GM19372 (cell line): ENCODE results near the gene GRIK5.
A peak's percentile ranks its signal among the peaks of the same experiment; 100 is the strongest.

ENCODE experiments used
- ATAC-seq: cut with Tn5 transposase; IDR thresholded peaks from one replicate; pipeline ENCODE4 v1.9.1; 2021; ENCODE audit warnings: mild to moderate bottlenecking, low read depth, moderate library complexity; ENCODE audit not compliant: unreplicated experiment

The GRIK5 gene

DNA sequence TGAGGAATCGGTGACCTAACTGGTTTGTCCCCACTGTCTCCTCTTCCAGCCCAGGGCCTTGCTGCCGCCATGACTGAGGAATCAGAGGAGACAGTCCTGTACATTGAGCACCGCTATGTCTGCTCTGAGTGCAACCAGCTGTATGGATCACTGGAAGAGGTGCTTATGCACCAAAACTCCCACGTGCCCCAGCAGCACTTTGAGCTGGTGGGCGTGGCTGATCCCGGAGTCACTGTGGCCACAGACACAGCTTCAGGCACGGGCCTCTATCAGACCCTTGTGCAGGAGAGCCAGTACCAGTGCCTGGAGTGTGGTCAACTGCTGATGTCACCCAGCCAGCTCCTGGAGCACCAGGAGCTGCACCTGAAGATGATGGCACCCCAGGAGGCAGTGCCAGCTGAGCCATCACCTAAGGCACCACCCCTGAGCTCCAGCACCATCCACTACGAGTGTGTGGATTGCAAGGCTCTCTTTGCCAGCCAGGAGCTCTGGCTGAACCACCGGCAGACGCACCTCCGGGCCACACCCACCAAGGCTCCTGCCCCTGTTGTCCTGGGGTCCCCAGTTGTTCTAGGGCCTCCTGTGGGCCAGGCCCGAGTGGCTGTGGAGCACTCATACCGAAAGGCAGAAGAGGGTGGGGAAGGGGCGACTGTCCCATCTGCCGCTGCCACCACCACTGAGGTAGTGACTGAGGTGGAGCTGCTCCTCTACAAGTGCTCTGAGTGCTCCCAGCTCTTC is 8.7 kb upstream of the GRIK5 start:
- no peak for ATAC-seq

DNA sequence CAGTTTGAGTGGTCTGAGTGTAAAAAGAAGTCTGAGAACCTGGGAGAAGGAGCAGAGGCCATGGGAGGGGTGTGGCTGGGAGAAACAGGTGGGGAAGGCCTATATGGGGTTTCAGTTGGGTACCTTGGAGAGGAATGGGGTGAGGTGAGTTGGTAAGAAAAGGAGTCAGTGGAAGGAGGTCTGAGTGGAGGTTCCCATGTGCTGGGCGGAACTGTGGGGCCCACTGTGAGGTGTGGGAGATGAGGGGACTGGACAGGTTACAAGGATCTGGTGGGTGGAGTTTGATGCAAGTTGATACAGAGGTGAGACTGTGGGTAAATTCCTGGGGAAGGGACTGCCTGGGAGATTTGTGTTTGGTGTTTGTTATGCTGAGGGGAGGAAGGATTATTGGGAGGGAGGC is 8.1 kb upstream of the GRIK5 start:
- no peak for ATAC-seq

DNA sequence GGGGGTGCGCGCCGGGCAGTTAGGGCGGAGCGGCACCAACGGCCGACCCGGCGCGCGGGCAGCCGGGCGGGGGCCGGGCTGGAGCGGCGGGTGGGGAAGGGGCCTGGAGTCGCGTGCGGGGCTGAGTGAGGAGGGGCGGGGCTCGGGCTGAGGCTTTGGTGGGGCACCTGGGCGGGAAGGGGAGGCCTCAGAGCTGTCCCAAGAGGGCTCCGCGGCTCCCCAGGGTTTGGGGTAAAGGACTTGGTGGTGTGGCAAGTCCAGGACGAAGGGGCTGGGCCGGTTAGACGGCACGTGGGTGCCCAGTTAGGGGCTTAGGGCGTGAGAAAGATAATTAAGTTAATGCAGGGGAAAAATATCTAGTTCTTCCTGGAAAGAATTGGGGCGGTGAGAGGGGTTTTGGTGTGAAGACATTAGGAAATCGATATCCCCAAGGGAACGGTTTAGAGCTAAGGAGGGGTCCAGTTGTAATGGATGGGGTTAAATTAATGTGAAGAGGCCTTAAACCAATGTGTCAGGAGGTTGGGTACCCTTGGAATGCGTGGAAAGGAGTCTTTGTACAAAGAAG is 6.5 kb upstream of the GRIK5 start:
- ATAC-seq, result peak; percentile 18

DNA sequence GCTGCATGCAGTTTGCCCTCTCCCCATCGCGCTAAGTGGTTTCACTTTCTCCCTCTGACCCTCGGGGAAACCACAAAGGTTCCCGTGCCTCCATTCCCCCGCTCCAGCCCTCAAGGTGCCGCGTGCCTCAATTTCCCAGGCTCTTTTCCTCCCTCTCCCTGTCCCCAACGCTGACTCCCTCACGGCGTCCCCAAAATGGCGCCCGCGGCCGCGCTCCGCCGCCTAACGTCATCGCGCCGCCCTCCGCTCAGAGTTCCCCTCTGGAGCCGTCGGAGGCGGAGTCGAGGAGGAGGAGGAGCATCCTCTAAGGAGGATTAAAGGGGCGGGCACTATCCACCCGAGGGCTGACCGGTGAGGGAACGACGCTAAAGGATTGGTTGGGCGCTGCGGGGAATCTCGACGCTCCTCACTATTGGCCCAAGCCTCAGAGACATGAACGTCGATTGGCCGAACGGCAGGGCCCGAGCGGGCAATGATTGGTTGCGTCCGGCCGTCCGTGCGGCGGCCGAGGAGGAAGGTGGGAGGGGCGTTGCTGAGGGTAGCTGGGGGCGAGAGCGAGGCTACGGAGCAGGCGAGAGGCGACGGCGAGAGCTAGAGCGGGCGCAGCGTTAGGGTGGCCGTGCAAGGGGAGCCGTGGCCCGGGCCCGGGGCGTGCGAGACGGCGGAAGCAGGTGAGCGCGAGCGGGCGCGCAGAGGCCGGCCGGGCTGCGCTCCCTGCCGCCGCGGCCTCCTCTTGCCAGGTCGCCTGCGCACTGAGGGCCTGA is 5.8 kb upstream of the GRIK5 start, which contains the start of gene ZNF574:
Gene ZNF574 (plus strand): TSS at position 551 of the 764 bp plus-strand sequence. CDS start 2,441 bp downstream, outside the sequence.
- ATAC-seq, result peak; percentile 93

DNA sequence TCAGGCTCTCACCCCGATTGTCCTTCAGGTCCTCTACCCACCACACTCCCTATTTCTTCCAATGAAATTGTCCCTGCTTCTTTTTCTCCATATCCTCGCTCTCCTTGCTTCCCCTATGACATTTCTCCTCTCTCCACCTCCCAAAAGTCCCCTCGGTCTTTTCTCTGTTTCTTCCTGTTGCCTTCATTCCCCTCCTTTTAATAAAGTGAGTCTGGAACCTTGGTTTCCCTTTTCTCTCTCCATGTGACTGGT is 5.3 kb upstream of the GRIK5 start:
- no peak for ATAC-seq

DNA sequence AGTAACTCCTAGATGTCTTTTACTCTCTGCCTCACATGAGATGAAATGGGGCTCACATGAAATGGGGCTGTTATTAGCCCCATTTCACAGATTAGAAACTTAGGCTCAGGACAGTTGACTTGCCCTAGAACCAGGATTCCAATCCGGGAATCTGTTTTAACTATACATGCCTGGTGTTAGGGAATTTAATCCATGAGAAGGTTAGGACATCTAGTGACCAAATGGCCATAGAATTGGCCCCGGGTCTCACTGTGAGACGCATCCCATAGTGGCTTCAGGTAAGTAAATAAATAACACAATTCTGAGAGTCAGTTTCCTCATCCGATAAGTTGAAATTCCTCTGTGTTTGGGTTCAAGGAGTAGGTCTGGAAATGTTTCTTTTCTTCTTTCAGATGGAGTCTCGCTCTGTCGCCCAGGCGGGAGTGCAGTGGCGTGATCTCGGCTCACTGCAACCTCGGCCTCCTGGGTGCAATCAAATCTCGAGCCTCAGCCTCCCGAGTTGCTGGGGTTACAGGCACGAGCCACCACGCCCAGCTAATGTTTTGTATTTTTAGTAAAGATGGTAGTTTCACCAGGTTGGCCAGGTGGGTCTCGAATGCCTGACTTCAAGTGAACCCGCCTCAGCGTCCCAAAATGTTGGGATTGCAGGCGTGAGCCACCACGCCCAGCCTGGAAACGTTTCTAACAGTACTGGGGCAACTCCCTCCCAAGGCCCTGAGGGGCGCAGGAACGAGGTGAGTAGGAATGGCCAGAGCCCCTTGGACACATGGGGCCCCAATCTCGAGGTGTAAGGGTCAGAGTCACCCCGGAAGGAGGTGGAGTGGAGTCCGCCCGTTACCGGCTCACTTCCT is 4.7 kb upstream of the GRIK5 start:
- no peak for ATAC-seq

DNA sequence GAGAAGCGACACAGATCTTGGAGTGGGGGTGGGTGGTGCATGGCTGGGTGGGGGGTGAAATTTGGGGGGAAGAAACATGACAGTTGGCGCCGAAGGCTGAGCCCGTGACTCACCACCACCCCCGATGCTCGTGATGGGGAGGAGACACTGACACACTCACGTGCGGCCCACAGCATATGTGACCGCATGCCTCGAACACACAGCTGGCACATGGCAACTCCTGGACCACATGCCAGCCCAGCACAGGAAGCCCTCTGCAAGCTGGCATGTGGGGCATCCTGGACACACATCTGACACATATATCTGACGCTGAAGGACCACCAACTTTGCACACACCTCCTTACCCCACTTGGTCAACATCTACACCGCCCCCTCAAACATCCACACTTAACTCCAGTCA is 1.2 kb upstream of the GRIK5 start:
- ATAC-seq, result no peak

DNA sequence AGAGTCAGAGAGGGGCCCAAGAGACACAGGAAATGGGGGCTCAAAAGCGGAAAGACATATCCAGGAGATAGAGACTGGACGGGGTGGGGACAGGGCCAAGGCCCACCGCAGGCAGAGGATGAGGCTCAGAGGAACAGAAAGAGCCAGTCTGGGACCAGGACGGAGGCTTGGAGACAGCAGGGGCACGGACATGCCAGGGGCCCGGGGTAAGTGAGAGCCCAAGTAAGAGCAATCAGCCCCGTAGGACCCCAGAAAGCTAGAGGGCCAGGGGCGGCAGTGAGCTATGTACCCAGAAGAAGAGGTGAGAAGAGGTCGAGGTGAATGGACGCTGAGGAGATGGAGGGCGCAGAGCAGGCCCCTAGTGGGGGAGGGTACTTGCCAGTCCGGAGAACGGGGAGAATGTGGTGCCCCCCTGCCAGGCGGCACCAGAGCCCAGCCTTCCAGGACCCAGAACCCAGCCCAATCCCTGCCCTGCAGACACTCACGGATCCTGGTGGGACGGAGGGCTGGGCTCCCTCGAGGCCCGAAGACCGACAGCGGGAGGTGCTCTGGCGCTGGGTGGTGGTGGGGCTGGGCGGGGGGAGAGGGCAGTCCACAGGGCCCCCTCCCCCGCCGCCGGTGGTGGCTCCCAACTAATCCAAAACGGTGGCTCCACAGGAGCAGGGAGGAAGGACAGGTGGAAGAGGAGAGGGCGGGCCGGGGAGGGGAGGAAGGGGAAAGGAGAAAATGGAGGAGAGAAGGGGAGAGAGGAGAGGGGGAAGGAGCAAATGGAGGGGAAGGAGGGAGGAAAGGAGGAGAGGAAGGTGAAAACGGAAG is 1.0 kb downstream of the GRIK5 start:
- ATAC-seq, result no peak

DNA sequence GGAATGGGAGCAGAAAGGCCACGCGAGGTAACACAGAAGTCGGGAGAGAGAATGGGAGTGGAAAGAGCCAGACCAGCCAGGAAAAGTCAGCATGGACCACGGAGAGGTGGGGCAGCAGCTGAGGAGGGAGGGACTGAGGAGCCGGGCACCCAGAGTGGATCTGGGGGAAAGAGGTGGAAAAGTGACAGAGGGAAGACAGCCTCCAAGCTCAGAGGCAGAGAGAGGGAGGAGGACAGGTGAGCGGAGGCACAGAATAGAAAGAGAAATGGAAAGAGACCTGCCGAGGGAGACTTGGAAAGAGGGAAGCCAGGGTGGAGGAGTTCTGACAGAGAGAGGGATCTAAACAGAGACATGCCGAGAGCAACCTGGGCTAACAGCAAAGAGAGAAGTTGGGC is 1.6 kb downstream of the GRIK5 start:
- no peak for ATAC-seq

DNA sequence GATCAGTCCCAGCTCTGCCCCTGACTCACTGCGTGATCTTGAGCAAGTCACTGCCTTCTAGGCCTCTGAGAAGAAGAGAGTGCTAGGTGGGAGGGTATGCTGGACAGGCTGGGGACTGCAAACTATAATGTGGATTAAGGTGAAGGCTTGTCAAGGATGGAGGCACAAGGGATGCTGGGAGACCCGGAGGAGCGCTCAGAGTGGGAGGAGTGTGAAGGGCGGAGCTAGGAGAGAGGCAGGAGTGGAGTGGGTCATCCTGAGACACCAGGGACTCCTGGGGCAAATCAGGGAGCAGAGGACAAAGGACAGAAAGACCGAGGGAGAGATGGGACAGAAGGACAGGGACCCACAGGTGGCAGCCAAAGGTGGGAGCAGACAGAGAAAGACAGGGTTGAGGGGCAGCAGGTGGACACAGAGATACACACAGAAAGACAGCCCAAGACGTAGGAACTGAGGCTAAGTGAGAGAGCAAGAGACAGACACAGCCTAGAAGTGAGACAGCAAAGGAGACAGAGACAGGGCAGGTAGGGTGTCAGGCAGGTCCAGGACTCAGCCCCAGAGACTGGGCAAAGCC is 2.6 kb downstream of the GRIK5 start:
- no peak for ATAC-seq

DNA sequence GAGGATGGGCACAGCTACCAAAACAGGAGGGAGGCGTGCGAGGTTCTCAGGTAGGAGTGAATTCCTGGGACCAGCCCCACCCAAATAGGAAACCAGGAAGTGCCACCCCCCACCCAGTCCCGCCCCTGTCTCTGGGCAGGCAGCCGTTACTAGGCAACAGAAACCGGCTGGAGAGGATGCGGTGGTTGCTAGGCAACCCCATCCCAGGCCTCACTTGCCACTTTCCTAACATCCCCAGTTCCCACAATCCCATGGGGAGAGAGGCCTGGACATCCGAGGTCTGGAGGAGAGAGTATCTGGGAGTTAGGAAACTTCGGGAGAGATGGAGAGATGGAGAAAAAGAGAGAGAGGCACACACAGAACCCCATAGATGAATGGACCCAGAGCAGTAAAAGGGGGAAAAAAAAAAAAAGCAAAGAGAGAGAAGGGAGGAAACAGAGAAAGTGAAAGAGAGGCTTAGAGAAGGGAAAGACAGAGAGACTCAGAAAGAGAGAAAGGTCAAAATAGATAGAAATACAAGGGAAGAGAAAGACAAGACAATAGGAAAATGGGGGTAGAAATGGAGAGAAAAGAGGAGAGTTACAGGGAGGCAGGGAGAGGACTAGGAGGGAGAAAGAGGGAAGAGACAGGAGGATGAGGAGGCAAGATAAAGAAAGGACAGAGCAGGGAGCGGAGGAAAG is 3.8 kb downstream of the GRIK5 start:
- ATAC-seq, result no peak

DNA sequence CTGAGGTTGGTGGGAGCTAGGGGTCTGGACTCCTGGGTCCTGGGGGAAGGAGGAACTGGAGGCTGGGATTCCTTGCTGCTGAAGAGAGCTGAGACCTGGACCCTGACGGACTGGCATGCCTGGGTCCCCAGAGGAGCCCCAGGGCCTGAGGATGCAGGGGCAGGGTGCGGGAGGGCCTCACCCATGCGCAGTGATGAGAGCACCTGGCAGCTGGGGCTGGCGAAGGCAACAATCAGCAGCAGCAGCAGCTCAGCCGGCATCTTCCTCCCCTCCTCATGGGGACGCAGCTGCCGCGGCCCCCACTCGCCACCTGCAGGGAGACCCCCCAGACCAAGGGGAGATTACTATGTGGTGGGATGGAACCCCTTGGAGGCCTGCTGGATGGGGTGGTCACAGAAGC is 4.5 kb downstream of the GRIK5 start:
- no peak for ATAC-seq

DNA sequence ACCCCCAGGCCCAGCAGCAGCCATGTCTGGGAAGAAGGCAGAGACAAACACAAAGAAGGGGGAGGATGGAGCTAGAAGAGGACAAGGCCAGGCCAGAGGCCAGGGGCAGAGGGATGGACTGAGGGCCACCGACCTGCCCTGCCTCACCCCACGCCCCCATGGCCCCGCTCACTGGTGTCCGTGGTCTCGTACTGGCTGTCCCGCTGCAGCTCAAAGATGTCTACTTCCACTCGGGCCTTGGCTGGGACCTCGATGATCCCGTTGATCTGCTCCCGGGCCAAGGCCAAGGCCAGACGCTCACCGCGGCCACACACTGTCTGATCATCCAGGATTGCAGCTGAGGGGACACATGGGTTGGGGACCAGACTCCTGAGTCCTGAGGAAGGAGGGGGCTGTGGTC is 5.0 kb downstream of the GRIK5 start:
- no peak for ATAC-seq

DNA sequence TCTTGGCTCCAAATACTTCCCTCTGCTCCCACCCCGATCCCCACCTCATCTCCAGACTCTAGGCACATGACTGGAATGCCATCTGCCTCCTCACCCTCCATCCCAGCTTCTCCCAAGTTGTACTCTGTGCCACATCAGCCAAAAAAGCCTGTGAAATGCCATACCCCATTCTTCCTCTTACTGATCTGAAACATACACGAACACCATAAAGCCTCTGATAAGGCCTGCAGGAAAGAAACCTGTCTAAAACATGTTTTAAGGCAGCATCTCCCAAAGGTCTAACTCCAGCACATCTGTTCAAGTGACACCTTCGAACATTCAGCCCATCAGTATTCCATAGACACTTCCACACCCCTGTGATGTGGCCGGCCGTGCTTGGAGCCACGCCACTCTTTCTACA is 5.6 kb downstream of the GRIK5 start:
- no peak for ATAC-seq

DNA sequence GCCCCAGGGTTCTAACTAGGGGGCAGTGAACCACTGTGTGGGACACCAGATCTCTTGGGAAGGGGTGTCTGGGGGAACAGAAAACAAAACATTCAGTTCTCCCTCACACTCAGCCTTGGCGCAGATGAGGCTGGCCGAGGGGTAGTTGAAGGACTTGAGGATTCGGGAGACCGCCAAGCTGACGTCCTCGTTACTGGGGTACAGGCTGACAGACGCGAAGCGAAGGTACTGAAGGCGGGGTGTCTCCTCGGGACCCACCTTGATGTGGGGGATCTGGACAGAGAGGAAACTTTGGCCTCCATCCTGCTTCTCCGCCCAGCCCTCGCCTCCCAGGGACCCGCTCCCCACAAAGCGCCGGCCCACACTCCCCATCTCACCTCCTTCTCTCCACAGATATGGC is 7.6 kb downstream of the GRIK5 start:
- no peak for ATAC-seq

DNA sequence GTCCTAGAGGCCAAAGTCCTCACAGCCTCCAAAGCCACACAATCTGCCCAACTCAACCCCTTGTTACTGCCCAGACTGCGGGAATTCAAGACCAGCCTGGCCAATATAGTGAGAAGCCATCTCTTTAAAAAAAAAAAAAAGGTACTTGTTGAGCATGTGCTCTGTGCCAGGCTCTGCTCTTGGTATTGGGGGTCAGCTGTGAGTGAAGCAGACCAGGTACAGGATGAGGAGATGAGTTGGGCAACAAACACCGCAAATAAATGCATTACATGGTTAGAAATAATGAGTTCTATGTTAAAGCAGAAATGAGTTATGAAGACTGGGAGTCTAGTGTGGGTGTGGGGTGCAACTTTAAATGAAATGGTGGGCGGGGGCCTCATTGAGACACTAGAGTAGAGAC is 9.9 kb downstream of the GRIK5 start:
- ATAC-seq, result no peak

DNA sequence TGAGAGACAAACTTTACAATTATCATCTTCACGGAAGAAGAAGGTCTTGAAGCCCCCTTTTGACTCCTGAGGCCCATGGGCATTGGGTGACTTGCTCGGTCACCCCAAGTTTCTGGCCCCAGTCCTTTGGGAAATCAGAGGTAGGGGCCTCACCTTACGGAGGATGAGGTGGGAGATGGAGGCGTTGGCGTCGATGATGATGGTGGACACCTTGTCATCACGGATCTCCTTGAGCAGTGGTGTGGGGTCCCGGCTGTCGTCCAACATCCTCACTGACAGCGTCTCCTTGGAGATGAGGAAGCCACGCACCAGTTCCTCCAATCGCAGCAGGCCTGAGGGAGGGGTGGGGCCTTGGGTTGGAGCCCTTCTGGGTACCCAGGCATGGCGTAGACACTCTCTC is 10.8 kb downstream of the GRIK5 start:
- ATAC-seq, result no peak

DNA sequence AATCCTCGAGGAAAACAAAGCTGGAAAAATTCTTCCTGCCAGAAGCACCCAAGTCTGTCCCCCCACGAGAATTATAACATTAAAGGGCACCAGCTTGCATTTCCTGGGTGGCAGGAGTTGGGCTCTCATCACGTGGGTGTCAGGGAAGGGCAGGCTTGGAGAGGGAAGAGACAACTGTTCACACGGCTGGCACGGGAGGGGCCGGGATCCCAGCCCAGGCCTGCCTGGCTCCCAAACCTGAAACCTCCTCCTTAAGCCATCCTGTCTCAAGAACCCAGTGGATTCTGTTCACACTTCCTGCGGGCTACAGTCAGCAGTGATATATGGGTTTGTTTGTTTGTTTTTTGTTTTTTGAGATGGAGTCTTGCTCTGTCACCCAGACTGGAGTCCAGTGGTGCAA is 12.2 kb downstream of the GRIK5 start:
- no peak for ATAC-seq

DNA sequence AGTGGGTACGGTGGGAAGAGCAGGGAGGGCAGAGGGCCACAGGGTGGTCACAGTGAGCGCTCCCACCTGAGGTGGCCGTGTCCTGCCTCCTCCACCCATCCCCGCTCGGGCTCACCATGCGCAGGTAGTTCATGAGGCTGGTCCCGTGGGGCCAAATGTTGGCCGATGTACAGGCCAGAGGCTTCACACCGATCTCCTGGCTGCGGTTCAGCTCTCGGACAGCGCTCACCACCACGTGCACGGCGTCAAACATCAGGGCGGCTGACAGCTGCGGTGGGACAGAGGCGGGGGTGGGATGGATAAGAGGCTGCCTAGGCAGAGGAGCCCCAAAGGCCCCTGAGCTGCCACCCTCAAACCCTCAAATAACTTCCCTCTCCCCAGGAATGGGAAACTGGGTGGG is 15.8 kb downstream of the GRIK5 start:
- no peak for ATAC-seq
